Endodermal cell (in vitro differentiated cells): ENCODE data around the gene C3orf18. TPM values are rescaled to one million over a fixed set of nuclear protein-coding genes. Genes with fewer than 3 reads are reported as not detected.

Experiments used
- DNase-seq: peaks from one replicate; pipeline ENCODE4 v3.0.0-alpha.2; 2017
- H3K27ac ChIP-seq: 2 replicates; pipeline ENCODE4 v1.5.1; 2013; ENCODE audit warnings: mild to moderate bottlenecking, low read depth, low read length, moderate library complexity
- H3K27me3 ChIP-seq: 2 replicates; pipeline ENCODE4 v1.6.1; 2013; ENCODE audit warnings: mild to moderate bottlenecking, low read length, moderate library complexity; ENCODE audit not compliant: insufficient read depth, control insufficient read depth, poor library complexity, severe bottlenecking
- H3K36me3 ChIP-seq: 2 replicates; pipeline ENCODE4 v1.7.0; 2013; ENCODE audit warnings: mild to moderate bottlenecking, low read length, moderate library complexity; ENCODE audit not compliant: control insufficient read depth, insufficient read depth
- H3K4me1 ChIP-seq: one replicate; pipeline ENCODE4 v1.7.0; 2013; ENCODE audit warnings: low read length; ENCODE audit not compliant: control insufficient read depth, insufficient read depth
- H3K4me3 ChIP-seq: 2 replicates; pipeline ENCODE4 v1.5.1; 2013; ENCODE audit warnings: mild to moderate bottlenecking, low read length, moderate library complexity
- H3K9ac ChIP-seq: 2 replicates; pipeline ENCODE4 v1.6.1; 2013; ENCODE audit warnings: mild to moderate bottlenecking, low read length, moderate library complexity; ENCODE audit not compliant: poor library complexity, severe bottlenecking; ENCODE audit errors: extremely low read depth
- H3K9me3 ChIP-seq: 2 replicates; pipeline ENCODE4 v1.6.1; 2013; ENCODE audit warnings: mild to moderate bottlenecking, low read length, moderate library complexity; ENCODE audit not compliant: control insufficient read depth
- H3K27ac Mint-ChIP-seq: 2 replicates; pipeline ENCODE4 v1.8.0; 2020; ENCODE audit warnings: mixed read lengths
- H3K27me3 Mint-ChIP-seq: 2 replicates; pipeline ENCODE4 v1.8.0; 2021; ENCODE audit warnings: mild to moderate bottlenecking, mixed read lengths; ENCODE audit not compliant: insufficient read depth
- H3K36me3 Mint-ChIP-seq: 2 replicates; pipeline ENCODE4 v1.8.0; 2020; ENCODE audit warnings: low read depth, mixed read lengths
- H3K4me1 Mint-ChIP-seq: 2 replicates; pipeline ENCODE4 v1.8.0; 2020; ENCODE audit warnings: mixed read lengths
- H3K4me3 Mint-ChIP-seq: 2 replicates; pipeline ENCODE4 v1.8.0; 2020; ENCODE audit warnings: mild to moderate bottlenecking, moderate library complexity, mixed read lengths
- H3K9me3 Mint-ChIP-seq: 2 replicates; pipeline ENCODE4 v1.8.0; 2020; ENCODE audit warnings: mild to moderate bottlenecking, mixed read lengths
- WGBS, 2 experiments: methylation state at CpG; one replicate each; pipeline versions ENCODE4 v1.1.5 to v1.1.7; 2013; ENCODE audit warnings: missing lambda C conversion rate in 2 of 2, mixed read lengths in 1 of 2; ENCODE audit not compliant: insufficient coverage in 1 of 2, insufficient read length in 1 of 2; 5-methylcytosine and 5-hydroxymethylcytosine counted together
- total RNA-seq, 2 donors: library from RNA; stranded (reverse); fragmentation: NEBNext Ultra II Directional in 1 of 2; extraction: Animal tissue kit (Norgen Biotek cat#: 25700) in 1 of 2; gene quantifications; 2 replicates in 1 of 2; 3 replicates in 1 of 2; pipeline ENCODE4 v1.2.1, GENCODE V29; 2021
- TF ChIP-seq, protein P1 (sequence below): fragments of 200-600 bp; sonication (generic); conservative IDR thresholded peaks from 2 replicates; pipeline ENCODE4 v1.5.0; 2021; ENCODE audit warnings: antibody characterized with exemption, mild to moderate bottlenecking

Gene C3orf18
- total RNA-seq, 2 donors from 2014 or later: 14.4 to 16.9 TPM

DNA sequence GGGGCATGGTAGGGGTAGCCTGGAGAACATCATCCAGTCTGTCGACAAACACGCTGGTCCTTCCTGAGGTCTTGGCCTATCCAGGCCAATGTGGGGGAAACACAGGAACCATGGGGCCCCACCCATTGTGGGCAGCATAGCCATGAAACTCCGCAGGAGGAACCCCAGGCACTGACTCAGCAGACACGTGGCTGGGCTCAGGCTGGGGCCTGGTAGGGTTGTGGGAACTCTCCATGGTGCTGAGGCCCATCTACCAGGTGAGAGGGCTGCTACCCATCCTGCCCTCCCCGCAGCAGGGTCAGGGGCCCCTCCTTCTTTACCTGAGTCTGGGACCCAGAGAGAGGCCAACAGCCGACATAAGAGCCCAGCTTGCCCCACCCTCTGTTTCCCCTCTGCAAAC is 41.6 kb downstream of the C3orf18 start:
- no peak overlapping the region for H3K4me3 ChIP-seq
- no peaks in the 10 kb centered on the region for H3K36me3 Mint-ChIP-seq
- H3K36me3 ChIP-seq: no peaks in the 10 kb centered on the region
- no peaks in the 10 kb centered on the region for H3K9me3 ChIP-seq
- no peak overlapping the region for H3K9ac ChIP-seq
- H3K27ac Mint-ChIP-seq: no peak overlapping the region
- H3K4me1 Mint-ChIP-seq: peaks cover 22% of the 10 kb centered on the region
- H3K27me3 Mint-ChIP-seq: peaks cover 13% of the 10 kb centered on the region
- no peaks in the 10 kb centered on the region for H3K4me1 ChIP-seq
- H3K27me3 ChIP-seq: peaks cover 11% of the 10 kb centered on the region
- WGBS, 2 experiments: 41 to 43% methylated on average over 4 to 6 of the region's 6 CpGs
- no peak overlapping the region for H3K27ac ChIP-seq
- DNase-seq: peak; percentile 94
- TF ChIP-seq, protein P1, sequence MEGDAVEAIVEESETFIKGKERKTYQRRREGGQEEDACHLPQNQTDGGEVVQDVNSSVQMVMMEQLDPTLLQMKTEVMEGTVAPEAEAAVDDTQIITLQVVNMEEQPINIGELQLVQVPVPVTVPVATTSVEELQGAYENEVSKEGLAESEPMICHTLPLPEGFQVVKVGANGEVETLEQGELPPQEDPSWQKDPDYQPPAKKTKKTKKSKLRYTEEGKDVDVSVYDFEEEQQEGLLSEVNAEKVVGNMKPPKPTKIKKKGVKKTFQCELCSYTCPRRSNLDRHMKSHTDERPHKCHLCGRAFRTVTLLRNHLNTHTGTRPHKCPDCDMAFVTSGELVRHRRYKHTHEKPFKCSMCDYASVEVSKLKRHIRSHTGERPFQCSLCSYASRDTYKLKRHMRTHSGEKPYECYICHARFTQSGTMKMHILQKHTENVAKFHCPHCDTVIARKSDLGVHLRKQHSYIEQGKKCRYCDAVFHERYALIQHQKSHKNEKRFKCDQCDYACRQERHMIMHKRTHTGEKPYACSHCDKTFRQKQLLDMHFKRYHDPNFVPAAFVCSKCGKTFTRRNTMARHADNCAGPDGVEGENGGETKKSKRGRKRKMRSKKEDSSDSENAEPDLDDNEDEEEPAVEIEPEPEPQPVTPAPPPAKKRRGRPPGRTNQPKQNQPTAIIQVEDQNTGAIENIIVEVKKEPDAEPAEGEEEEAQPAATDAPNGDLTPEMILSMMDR: no peak
- no peaks in the 10 kb centered on the region for H3K9me3 Mint-ChIP-seq
- H3K4me3 Mint-ChIP-seq: no peak overlapping the region

DNA sequence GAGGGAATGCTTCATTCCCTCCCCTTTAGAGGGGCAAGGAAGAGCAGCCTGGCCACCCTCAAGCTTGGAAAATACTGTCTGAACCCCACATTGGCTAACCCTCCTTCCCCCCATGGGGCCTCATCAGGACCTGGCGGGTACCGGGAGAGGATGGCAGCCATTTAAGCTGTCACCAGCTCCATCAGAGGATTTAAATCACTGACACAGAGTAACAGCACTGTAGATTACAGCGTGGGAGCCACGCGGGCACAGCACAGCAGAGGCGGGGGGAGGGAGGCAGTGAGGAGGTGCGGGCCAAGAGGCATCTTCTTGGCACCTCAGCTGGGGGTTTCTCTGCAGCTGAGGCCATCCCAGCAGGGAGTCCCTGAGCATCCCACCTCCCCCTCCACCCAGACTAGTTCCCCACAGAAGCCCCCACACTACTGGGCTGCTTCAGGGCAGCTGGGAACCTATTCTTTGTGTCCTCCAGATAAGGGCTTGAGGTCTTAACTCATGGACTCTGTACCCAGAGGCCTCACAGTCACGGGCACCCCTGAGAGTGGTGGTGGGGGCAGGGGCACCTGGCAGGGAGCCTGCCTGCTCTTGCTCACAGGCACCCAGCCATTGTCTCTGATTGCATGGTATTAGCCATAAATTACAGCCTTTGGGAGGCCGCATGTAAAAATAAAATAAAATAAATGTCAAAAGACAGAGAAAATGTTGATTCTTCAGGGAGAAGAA is 42.2 kb downstream of the C3orf18 start:
- no peak overlapping the region for H3K27ac ChIP-seq
- H3K4me1 ChIP-seq: no peaks in the 10 kb centered on the region
- peaks cover 28% of the 10 kb centered on the region for H3K4me1 Mint-ChIP-seq
- H3K27me3 Mint-ChIP-seq: peaks cover 8% of the 10 kb centered on the region
- no peak overlapping the region for H3K9ac ChIP-seq
- H3K36me3 Mint-ChIP-seq: no peaks in the 10 kb centered on the region
- H3K27me3 ChIP-seq: peaks cover 5% of the 10 kb centered on the region
- H3K36me3 ChIP-seq: no peaks in the 10 kb centered on the region
- TF ChIP-seq, protein P1: no peak
- H3K9me3 ChIP-seq: no peaks in the 10 kb centered on the region
- WGBS, 2 experiments: 79 to 84% methylated on average over 5 to 9 of the region's 9 CpGs
- H3K4me3 Mint-ChIP-seq: no peak overlapping the region
- no peaks in the 10 kb centered on the region for H3K9me3 Mint-ChIP-seq
- H3K4me3 ChIP-seq: no peak overlapping the region
- DNase-seq: peak; percentile 45
- H3K27ac Mint-ChIP-seq: no peak overlapping the region

DNA sequence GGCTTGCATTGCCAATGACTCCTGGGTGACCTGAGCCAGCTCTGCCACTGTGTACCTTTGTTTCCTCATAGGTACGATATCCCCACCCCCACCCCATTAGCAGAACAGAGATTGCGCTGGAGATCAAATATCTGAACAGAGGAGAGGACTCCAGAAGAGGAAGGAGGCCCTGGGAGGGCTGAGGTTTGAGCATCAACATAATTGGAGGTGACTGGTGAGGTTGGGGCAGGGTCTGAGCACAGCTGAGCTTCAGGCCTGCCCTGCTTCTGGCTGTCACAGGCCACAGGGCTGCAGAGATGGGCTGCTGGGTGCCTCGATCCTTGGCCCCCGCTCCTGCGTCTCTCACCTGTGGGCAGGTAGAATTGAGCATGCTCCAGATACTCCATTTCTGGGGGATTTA is 42.8 kb downstream of the C3orf18 start:
- H3K27me3 ChIP-seq: peaks cover 1% of the 10 kb centered on the region
- TF ChIP-seq, protein P1: no peak
- no peaks in the 10 kb centered on the region for H3K9me3 ChIP-seq
- no peak overlapping the region for H3K9ac ChIP-seq
- no peaks in the 10 kb centered on the region for H3K4me1 ChIP-seq
- no peaks in the 10 kb centered on the region for H3K36me3 ChIP-seq
- Mint-ChIP-seq H3K9me3 (no peaks in the 10 kb centered on the region), H3K27me3 (peaks cover 3% of the 10 kb centered on the region), H3K36me3 (no peaks in the 10 kb centered on the region), H3K4me3 (no peak overlapping the region), H3K27ac (no peak overlapping the region), H3K4me1 (peaks cover 30% of the 10 kb centered on the region)
- H3K4me3 ChIP-seq: no peak overlapping the region
- no peak overlapping the region for H3K27ac ChIP-seq
- 90 to 100% methylated on average over 1 to 5 of the region's 5 CpGs for WGBS, 2 experiments
- DNase-seq: peak; percentile 36
